Fibroblast of skin of right biceps (primary cell): ENCODE results near the gene TPM4.
"Not testable (repeated sequence)": the region's sequence is repeated elsewhere in the genome, so short reads cannot be mapped to it uniquely, and the experiment has no call there.

ENCODE experiments used
- DNase-seq: peaks from one replicate; pipeline ENCODE4 v3.0.0-alpha.2; 2013

The TPM4 gene

GRCh38 chr19:16099314-16099965, 23.1 kb downstream of the TPM4 start:
- not testable (repeated sequence) for DNase-seq

- DNase-seq = no peak
Observed at GRCh38 chr19:16100524-16100923, 24.2 kb downstream of the TPM4 start.

GRCh38 chr19:16104722-16105121, 28.4 kb downstream of the TPM4 start:
- no peak for DNase-seq

GRCh38 chr19:16106121-16106520, 29.8 kb downstream of the TPM4 start:
- DNase-seq = no peak

GRCh38 chr19:16111160-16111908, 35.0 kb downstream of the TPM4 start, which contains the start of gene RAB8A:
Gene RAB8A, plus strand, starts transcription at chr19:16111889. Its CDS starts 13 bp downstream, at chr19:16111902.
- DNase-seq = peak; percentile 100

GRCh38 chr19:16111909-16112752, 35.8 kb downstream of the TPM4 start:
- DNase-seq = no peak

GRCh38 chr19:16112778-16113177, 36.5 kb downstream of the TPM4 start:
- DNase-seq = no peak

GRCh38 chr19:16113727-16114126, 37.4 kb downstream of the TPM4 start:
- no peak for DNase-seq

- DNase-seq = no peak
Observed at GRCh38 chr19:16115301-16116039, 39.2 kb downstream of the TPM4 start.

- DNase-seq = no peak
Observed at GRCh38 chr19:16116067-16116466, 39.8 kb downstream of the TPM4 start.

- no peak for DNase-seq
Observed at GRCh38 chr19:16117594-16118033, 41.3 kb downstream of the TPM4 start.

- no peak for DNase-seq
Observed at GRCh38 chr19:16118489-16119033, 42.3 kb downstream of the TPM4 start.

GRCh38 chr19:16119075-16119857, 43.0 kb downstream of the TPM4 start:
- DNase-seq = not testable (repeated sequence)

- DNase-seq = no peak
Observed at GRCh38 chr19:16121141-16121540, 44.8 kb downstream of the TPM4 start.

GRCh38 chr19:16121967-16122366, 45.7 kb downstream of the TPM4 start:
- no peak for DNase-seq

GRCh38 chr19:16124953-16125352, 48.7 kb downstream of the TPM4 start:
- DNase-seq = no peak

GRCh38 chr19:16125737-16126495, 49.6 kb downstream of the TPM4 start:
- no peak for DNase-seq

GRCh38 chr19:16127080-16127479, 50.8 kb downstream of the TPM4 start:
- no peak for DNase-seq

GRCh38 chr19:16127776-16128371, 51.6 kb downstream of the TPM4 start:
- no peak for DNase-seq

- DNase-seq = no peak
Observed at GRCh38 chr19:16131648-16132047, 55.4 kb downstream of the TPM4 start.
